ENCODE measurements around the gene KIAA1671. TPM values are rescaled to one million over a fixed set of nuclear protein-coding genes. Genes with fewer than 3 reads are reported as not detected.

The KIAA1671 gene
- total and polyA plus RNA-seq, 9 of the 15 experiments (the other 6 are each of a cell fraction or from before 2014, with no cell fraction given), result under 0.01 to 0.11 (median 0.02) TPM; not detected in 5

DNA sequence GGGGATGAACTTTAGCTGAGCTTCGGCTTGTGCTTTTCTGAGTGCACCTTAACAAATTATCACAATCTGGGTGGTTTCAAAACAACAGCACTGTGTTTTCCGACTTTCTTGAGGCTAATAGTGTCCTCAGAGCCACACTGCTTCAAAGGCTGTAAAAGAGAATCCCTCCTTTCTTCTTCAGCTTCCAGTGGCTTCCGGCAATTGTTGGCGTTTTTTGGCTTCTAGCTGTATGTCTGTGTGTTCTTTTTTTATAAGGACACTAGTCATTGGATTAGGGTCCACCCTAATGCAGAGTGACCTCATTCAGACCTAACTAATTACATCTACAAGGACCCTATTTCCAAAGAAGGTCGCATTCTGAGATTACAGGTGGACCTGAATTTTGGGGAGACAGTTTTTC, 30.6 kb downstream of the KIAA1671 start (continued):
- TF ChIP-seq, protein P1, sequence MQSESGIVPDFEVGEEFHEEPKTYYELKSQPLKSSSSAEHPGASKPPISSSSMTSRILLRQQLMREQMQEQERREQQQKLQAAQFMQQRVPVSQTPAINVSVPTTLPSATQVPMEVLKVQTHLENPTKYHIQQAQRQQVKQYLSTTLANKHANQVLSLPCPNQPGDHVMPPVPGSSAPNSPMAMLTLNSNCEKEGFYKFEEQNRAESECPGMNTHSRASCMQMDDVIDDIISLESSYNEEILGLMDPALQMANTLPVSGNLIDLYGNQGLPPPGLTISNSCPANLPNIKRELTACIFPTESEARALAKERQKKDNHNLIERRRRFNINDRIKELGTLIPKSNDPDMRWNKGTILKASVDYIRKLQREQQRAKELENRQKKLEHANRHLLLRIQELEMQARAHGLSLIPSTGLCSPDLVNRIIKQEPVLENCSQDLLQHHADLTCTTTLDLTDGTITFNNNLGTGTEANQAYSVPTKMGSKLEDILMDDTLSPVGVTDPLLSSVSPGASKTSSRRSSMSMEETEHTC (IDR thresholded peaks at IDR 0.05), result no peak
- no peak for TF ChIP-seq E2F3 (CRISPR knock-in tag; IDR thresholded peaks at IDR 0.05)
- TF ChIP-seq, protein P2, sequence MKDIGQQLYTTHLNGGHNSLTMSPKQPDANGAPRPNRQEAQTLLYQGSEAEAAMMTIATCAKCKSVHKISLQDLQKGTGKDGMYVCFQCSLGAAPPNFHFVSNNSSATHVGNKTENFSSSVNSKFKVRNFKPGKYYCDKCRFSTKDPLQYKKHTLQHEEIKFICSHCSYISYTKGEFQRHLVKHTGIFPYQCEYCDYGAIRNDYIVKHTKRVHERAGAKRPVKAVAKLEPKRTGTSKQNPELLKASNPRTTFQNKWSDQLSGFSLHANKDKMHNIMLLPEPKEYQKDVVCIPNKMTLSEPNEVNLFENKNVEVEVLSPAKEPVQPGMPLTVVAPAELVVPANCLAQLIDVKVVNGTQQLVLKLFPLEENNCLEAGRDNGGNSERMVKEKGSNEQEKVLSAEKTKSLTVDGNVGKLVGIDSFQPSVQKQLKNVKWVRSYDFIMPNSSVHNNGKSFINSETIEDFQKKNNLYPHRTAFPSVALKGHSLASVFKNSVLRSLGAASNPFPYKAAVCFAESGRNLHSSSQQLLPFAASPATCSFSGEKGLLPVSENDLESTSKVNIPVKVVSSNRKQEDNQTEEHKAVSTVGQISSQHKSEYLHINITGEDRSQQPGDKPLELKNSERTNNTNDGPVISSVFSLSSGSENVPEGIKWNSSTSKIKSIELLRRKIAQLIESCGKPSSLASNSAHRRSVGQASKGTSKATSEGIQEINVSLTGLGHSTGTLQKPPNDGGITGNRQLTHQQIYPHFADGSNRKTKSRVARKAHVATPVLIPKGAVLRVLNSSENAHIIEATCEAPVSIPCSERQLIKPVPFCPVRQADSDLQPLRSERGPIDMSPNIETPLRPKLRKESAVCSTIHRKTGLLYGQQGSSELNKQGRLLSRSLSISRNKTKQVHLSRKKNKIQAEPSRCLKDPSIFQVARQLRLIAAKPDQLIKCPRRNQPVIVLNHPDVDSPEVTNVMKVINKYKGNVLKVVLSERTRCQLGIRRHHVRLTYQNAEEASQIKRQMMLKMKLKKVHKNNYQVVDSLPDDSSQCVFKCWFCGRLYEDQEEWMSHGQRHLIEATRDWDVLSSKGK (CRISPR knock-in tag; IDR thresholded peaks at IDR 0.05), result no peak

DNA sequence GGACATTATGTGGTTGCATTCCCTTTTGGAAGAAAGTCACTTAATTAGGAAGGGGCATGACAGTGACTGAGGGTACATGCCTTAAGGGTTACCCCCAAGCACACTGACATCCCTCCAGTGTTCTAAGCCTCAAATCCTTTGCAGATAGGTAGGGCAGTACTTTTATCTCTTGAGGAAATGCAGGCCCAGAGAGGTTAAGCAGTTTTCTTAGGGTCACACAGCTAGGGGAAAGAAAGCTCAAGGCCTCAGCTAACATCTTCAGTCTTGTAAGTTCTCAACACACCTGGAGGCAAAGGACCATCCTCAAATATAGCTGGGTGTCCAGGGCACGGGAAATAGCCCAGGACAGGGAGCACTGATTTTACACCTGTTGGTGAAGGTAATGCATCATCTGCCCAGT, 31.6 kb downstream of the KIAA1671 start:
- FAIRE-seq, result no peak
- H3K4me2 ChIP-seq (ENCODE audit: insufficient read depth, low read length), result no peak overlapping the region
- TF ChIP-seq GATA2 (CRISPR knock-in tag; IDR thresholded peaks at IDR 0.05), result no peak
- peak; percentile 54 for TF ChIP-seq ZFP36 (IDR thresholded peaks at IDR 0.05; ENCODE audit: low read depth, low read length, partially characterized antibody)
- peak; percentile 77 for TF ChIP-seq RBM25 (IDR thresholded peaks at IDR 0.05; ENCODE audit: low read depth, low read length, severe bottlenecking)

More for the DNA sequence above, 31.6 kb downstream of the KIAA1671 start:
- no peak overlapping the region for H3K4me3 ChIP-seq
- ChIA-PET CTCF (ENCODE audit: low intra/inter-chr PET ratio) (no interaction called here), POLR2A (no interaction called here)
- in situ Hi-C loops (cut with MboI) (no loop called here), intact Hi-C loops (cut with micrococcal nuclease) (no loop called here)
- peaks cover 5 to 28% of the 10 kb centered on the region in 2 experiments; a peak in 3 of 5 replicates for H3K27me3 ChIP-seq (ENCODE audit: control insufficient read depth in 2 of 2, insufficient read depth in 2 of 2, low read length in 2 of 2)
- no peak for DNase-seq (ENCODE audit: extremely low read depth in 1 of 4, low spot score in 3 of 4)
- no peaks in the 10 kb centered on the region for H4K20me1 ChIP-seq (replicated peaks; ENCODE audit: control insufficient read depth, insufficient read depth, low read length)
- ATAC-seq, result no peak
- H3K9me3 ChIP-seq (replicated peaks; ENCODE audit: control insufficient read depth, insufficient read depth, low read depth, low read length), result no peaks in the 10 kb centered on the region
- H3K4me1 ChIP-seq (replicated peaks in 1 of 2; ENCODE audit: control insufficient read depth in 2 of 2, insufficient read depth in 2 of 2, low read length in 2 of 2), result no peaks in the 10 kb centered on the region; a peak in 1 of 5 replicates
- WGBS (ENCODE audit: insufficient coverage, low coverage, missing lambda C conversion rate), result 0% methylated on average over 1 of the region's 1 CpG
- no TSS peak for BruUV-seq (replicated peaks)
- H3K9me1 ChIP-seq (ENCODE audit: control insufficient read depth, insufficient read depth, low read length), result no peaks in the 10 kb centered on the region
- H3K27ac ChIP-seq (ENCODE audit: extremely low read depth, low read depth, low read length), result no peak overlapping the region
- H3K79me2 ChIP-seq (ENCODE audit: control insufficient read depth, insufficient read depth, low read length), result no peaks in the 10 kb centered on the region
- H2AFZ ChIP-seq (ENCODE audit: low read depth, low read length), result no peak overlapping the region
- no peak overlapping the region for H3K9ac ChIP-seq (ENCODE audit: insufficient read depth in 1 of 2, low read depth in 2 of 2, low read length in 2 of 2)
- no peaks in the 10 kb centered on the region for H3K36me3 ChIP-seq (ENCODE audit: control insufficient read depth, insufficient read depth, low read length)
